HepG2 (cell line): ENCODE measurements around the gene IDH3G. TPM values are rescaled to one million over a fixed set of nuclear protein-coding genes. Genes with fewer than 3 reads are reported as not detected.
A peak's percentile ranks its signal among the peaks of the same experiment; 100 is the strongest.

ENCODE experiments used
- ELF3 ChIP-seq: IDR thresholded peaks from 2 replicates; pipeline ENCODE4 v1.6.1; 2016; ENCODE audit warnings: missing genetic modification reagents, missing compliant biosample characterization
- FOXA1 ChIP-seq, 2 experiments: fragments of 450-650 bp in 1 of 2; sonication (generic) in 1 of 2; formaldehyde crosslinking in 1 of 2; IDR thresholded peaks; 2 replicates each; pipeline versions ENCODE4 v1.4.0 to v1.6.1; 2016 to 2020; ENCODE audit warnings: missing genetic modification reagents in 1 of 2
- MTA3 ChIP-seq: sonication (generic); formaldehyde crosslinking; IDR thresholded peaks from 2 replicates; pipeline ENCODE4 v1.4.0; 2020; ENCODE audit warnings: missing genetic modification reagents
- SOX6 ChIP-seq, 2 experiments: fragments of 450-650 bp in 1 of 2; sonication (generic) in 1 of 2; formaldehyde crosslinking in 1 of 2; IDR thresholded peaks; 2 replicates each; pipeline versions ENCODE4 v1.4.0 to v1.6.1; 2017 to 2020; ENCODE audit warnings: antibody characterized with exemption in 1 of 2, mild to moderate bottlenecking in 1 of 2, missing genetic modification reagents in 1 of 2
- ZNF136 ChIP-seq: sonication (generic); formaldehyde crosslinking; IDR thresholded peaks from 2 replicates; pipeline ENCODE4 v1.8.1; 2022; ENCODE audit warnings: low read depth, mild to moderate bottlenecking, moderate library complexity, missing genetic modification reagents
- ZNF230 ChIP-seq: sonication (generic); formaldehyde crosslinking; IDR thresholded peaks from 2 replicates; pipeline ENCODE4 v1.4.0; 2020; ENCODE audit warnings: mild to moderate bottlenecking, missing genetic modification reagents
- ZNF260 ChIP-seq: sonication (generic); formaldehyde crosslinking; IDR thresholded peaks from 2 replicates; pipeline ENCODE4 v1.4.0; 2020; ENCODE audit warnings: missing genetic modification reagents, low read depth, mild to moderate bottlenecking, borderline replicate concordance
- ZNF354B ChIP-seq: sonication (generic); formaldehyde crosslinking; IDR thresholded peaks from 2 replicates; pipeline ENCODE4 v1.8.0; 2022; ENCODE audit warnings: mild to moderate bottlenecking, missing genetic modification reagents
- ZNF44 ChIP-seq: sonication (generic); formaldehyde crosslinking; IDR thresholded peaks from 2 replicates; pipeline ENCODE4 v1.5.1; 2020; ENCODE audit warnings: mild to moderate bottlenecking, missing genetic modification reagents
- polyA plus RNA-seq, 8 experiments: library from polyadenylated mRNA; depleted of rRNA in 3 of 8; stranded (reverse) in 7 of 8; unstranded in 1 of 8; fragments of >200 nt; fragmentation: Illumina TruSeq in 4 of 8; extraction: Trizol in 4 of 8; gene quantifications; 2 replicates each; pipeline versions ENCODE4 v1.2.1 to v1.2.3, GENCODE V29; 2011 to 2016; ENCODE audit warnings: low read depth in 4 of 8, missing spikeins in 1 of 8, mixed read lengths in 1 of 8; ENCODE audit not compliant: insufficient read depth in 1 of 8
- total RNA-seq, 5 experiments: library from RNA; depleted of rRNA; stranded (reverse); fragments of >200 nt; fragmentation: Illumina TruSeq; extraction: Trizol; gene quantifications; 2 replicates each; pipeline ENCODE4 v1.2.3, GENCODE V29; 2016; ENCODE audit warnings: low read depth in 1 of 5
- TF ChIP-seq, protein P1 (sequence below): sonication (generic); formaldehyde crosslinking; IDR thresholded peaks from 2 replicates; pipeline ENCODE4 v1.9.0; 2022; ENCODE audit warnings: low read depth, missing genetic modification reagents
- TF ChIP-seq, protein P2 (sequence below): sonication (generic); formaldehyde crosslinking; IDR thresholded peaks from 2 replicates; pipeline ENCODE4 v1.4.0; 2020; ENCODE audit warnings: low read depth, missing genetic modification reagents
- TF ChIP-seq, protein P3 (sequence below): sonication (generic); formaldehyde crosslinking; IDR thresholded peaks from 2 replicates; pipeline ENCODE4 v1.5.1; 2020; ENCODE audit warnings: mild to moderate bottlenecking, missing genetic modification reagents, moderate library complexity
- TF ChIP-seq, protein P4 (sequence below), 2 experiments: IDR thresholded peaks; 2 replicates each; pipeline ENCODE4 v1.6.1; 2011 to 2012; ENCODE audit warnings: low read length in 2 of 2, borderline replicate concordance in 1 of 2, low read depth in 1 of 2, mild to moderate bottlenecking in 1 of 2, moderate library complexity in 1 of 2

IDH3G gene
- total and polyA plus RNA-seq, 2 of the 13 experiments (the other 11 are each of a cell fraction or from before 2014, with no cell fraction given): 18.7 to 35.5 TPM

DNA sequence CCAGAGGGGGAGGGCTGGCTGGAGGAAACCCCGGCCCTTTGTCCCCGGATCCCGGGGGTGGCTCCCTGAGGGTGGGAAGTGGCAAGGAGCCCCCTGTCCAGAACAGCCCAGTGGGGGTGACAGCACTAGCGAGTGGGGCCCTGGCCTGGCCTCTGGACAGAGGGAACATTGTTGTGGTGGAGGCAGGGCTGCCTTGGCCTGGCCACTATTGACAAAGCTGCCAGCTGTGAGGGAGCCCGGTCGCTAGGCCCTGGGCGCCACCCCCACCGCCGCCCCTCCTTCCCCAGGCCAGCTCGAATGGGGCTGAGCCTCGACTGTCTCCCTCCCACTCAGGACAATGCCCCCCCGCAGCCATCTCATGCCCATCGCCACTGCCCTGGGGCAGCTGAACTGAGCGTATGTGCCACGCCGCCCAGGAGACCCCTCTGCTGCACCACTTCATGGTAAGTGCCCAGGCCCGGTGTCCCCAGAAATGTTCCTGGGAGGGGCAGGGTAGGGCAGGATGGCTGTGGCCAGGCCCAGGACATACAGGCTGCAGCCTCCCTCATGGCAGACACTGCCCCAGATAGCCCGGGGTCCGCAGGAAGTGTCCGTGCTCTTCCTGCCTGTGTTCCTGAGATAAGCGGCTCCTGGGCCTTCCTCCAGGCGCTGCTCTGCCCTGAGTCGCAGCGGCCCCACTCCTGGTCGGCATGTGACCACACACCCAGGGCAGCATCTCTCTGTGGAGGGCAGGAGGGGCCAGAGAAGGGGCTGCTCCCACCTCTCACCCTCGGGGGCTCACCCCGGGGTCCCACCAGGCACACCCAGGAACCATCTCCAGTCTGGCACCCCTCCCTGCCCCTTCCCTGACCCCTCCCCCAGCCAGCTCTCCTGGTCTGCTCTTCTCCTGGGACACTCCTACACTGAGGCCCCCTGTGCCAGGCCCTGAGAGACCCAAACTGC is 28.8 kb downstream of the IDH3G start (continued):
- TF ChIP-seq, protein P1, sequence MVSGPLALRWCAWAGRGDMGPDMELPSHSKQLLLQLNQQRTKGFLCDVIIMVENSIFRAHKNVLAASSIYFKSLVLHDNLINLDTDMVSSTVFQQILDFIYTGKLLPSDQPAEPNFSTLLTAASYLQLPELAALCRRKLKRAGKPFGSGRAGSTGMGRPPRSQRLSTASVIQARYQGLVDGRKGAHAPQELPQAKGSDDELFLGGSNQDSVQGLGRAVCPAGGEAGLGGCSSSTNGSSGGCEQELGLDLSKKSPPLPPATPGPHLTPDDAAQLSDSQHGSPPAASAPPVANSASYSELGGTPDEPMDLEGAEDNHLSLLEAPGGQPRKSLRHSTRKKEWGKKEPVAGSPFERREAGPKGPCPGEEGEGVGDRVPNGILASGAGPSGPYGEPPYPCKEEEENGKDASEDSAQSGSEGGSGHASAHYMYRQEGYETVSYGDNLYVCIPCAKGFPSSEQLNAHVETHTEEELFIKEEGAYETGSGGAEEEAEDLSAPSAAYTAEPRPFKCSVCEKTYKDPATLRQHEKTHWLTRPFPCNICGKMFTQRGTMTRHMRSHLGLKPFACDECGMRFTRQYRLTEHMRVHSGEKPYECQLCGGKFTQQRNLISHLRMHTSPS (CRISPR knock-in tag): peak; percentile 76; the same call in 1 of the 2 replicates
- TF ChIP-seq ZNF44 (CRISPR knock-in tag) (no peak), ELF3 (CRISPR knock-in tag) (no peak), ZNF354B (CRISPR knock-in tag) (no peak), ZNF260 (CRISPR knock-in tag) (no peak), SOX6 (IDR thresholded peaks at IDR 0.05) (no peak), SOX6 (CRISPR knock-in tag; IDR thresholded peaks at IDR 0.05) (peak; percentile 25; the same call in 1 of the 2 replicates), ZNF136 (CRISPR knock-in tag) (no peak), ZNF230 (CRISPR knock-in tag) (no peak), MTA3 (no peak), FOXA1 (IDR thresholded peaks at IDR 0.05) (no peak), FOXA1 (CRISPR knock-in tag; IDR thresholded peaks at IDR 0.05) (peak; percentile 91)
- TF ChIP-seq, protein P2, sequence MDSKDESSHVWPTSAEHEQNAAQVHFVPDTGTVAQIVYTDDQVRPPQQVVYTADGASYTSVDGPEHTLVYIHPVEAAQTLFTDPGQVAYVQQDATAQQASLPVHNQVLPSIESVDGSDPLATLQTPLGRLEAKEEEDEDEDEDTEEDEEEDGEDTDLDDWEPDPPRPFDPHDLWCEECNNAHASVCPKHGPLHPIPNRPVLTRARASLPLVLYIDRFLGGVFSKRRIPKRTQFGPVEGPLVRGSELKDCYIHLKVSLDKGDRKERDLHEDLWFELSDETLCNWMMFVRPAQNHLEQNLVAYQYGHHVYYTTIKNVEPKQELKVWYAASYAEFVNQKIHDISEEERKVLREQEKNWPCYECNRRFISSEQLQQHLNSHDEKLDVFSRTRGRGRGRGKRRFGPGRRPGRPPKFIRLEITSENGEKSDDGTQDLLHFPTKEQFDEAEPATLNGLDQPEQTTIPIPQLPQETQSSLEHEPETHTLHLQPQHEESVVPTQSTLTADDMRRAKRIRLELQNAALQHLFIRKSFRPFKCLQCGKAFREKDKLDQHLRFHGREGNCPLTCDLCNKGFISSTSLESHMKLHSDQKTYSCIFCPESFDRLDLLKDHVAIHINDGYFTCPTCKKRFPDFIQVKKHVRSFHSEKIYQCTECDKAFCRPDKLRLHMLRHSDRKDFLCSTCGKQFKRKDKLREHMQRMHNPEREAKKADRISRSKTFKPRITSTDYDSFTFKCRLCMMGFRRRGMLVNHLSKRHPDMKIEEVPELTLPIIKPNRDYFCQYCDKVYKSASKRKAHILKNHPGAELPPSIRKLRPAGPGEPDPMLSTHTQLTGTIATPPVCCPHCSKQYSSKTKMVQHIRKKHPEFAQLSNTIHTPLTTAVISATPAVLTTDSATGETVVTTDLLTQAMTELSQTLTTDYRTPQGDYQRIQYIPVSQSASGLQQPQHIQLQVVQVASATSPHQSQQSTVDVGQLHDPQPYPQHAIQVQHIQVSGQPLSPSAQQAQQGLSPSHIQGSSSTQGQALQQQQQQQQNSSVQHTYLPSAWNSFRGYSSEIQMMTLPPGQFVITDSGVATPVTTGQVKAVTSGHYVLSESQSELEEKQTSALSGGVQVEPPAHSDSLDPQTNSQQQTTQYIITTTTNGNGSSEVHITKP: no peak
- TF ChIP-seq, protein P3, sequence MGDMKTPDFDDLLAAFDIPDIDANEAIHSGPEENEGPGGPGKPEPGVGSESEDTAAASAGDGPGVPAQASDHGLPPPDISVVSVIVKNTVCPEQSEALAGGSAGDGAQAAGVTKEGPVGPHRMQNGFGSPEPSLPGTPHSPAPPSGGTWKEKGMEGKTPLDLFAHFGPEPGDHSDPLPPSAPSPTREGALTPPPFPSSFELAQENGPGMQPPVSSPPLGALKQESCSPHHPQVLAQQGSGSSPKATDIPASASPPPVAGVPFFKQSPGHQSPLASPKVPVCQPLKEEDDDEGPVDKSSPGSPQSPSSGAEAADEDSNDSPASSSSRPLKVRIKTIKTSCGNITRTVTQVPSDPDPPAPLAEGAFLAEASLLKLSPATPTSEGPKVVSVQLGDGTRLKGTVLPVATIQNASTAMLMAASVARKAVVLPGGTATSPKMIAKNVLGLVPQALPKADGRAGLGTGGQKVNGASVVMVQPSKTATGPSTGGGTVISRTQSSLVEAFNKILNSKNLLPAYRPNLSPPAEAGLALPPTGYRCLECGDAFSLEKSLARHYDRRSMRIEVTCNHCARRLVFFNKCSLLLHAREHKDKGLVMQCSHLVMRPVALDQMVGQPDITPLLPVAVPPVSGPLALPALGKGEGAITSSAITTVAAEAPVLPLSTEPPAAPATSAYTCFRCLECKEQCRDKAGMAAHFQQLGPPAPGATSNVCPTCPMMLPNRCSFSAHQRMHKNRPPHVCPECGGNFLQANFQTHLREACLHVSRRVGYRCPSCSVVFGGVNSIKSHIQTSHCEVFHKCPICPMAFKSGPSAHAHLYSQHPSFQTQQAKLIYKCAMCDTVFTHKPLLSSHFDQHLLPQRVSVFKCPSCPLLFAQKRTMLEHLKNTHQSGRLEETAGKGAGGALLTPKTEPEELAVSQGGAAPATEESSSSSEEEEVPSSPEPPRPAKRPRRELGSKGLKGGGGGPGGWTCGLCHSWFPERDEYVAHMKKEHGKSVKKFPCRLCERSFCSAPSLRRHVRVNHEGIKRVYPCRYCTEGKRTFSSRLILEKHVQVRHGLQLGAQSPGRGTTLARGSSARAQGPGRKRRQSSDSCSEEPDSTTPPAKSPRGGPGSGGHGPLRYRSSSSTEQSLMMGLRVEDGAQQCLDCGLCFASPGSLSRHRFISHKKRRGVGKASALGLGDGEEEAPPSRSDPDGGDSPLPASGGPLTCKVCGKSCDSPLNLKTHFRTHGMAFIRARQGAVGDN (CRISPR knock-in tag): peak; percentile 52
- TF ChIP-seq, protein P4, sequence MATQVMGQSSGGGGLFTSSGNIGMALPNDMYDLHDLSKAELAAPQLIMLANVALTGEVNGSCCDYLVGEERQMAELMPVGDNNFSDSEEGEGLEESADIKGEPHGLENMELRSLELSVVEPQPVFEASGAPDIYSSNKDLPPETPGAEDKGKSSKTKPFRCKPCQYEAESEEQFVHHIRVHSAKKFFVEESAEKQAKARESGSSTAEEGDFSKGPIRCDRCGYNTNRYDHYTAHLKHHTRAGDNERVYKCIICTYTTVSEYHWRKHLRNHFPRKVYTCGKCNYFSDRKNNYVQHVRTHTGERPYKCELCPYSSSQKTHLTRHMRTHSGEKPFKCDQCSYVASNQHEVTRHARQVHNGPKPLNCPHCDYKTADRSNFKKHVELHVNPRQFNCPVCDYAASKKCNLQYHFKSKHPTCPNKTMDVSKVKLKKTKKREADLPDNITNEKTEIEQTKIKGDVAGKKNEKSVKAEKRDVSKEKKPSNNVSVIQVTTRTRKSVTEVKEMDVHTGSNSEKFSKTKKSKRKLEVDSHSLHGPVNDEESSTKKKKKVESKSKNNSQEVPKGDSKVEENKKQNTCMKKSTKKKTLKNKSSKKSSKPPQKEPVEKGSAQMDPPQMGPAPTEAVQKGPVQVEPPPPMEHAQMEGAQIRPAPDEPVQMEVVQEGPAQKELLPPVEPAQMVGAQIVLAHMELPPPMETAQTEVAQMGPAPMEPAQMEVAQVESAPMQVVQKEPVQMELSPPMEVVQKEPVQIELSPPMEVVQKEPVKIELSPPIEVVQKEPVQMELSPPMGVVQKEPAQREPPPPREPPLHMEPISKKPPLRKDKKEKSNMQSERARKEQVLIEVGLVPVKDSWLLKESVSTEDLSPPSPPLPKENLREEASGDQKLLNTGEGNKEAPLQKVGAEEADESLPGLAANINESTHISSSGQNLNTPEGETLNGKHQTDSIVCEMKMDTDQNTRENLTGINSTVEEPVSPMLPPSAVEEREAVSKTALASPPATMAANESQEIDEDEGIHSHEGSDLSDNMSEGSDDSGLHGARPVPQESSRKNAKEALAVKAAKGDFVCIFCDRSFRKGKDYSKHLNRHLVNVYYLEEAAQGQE (IDR thresholded peaks at IDR 0.05; ENCODE audit: borderline replicate concordance in 1 of 2, low read depth in 1 of 2, low read length in 2 of 2): no peak
